BE2C (cell line): ENCODE measurements around the gene DUOX2.
"Not testable (repeated sequence)": the region's sequence is repeated elsewhere in the genome, so short reads cannot be mapped to it uniquely, and the experiment has no call there.

Experiments used
- DNase-seq: peaks from one replicate; pipeline ENCODE4 v3.0.0-alpha.2; 2020
- H3K27me3 ChIP-seq: fragments of 250-450 bp; sonication (Bioruptor Pico); 2 replicates; pipeline ENCODE4 v1.5.1; 2020; ENCODE audit warnings: mild to moderate bottlenecking
- H3K36me3 ChIP-seq: fragments of 250-450 bp; sonication (Bioruptor Pico); 2 replicates; pipeline ENCODE4 v1.5.1; 2020; ENCODE audit warnings: mild to moderate bottlenecking
- H3K4me1 ChIP-seq: fragments of 250-450 bp; sonication (Bioruptor Pico); 2 replicates; pipeline ENCODE4 v1.5.1; 2020
- H3K4me3 ChIP-seq: 2 replicates; pipeline ENCODE4 v1.5.1; 2011; ENCODE audit warnings: low read depth, low read length
- H3K9me3 ChIP-seq: fragments of 250-450 bp; sonication (Bioruptor Pico); 2 replicates; pipeline ENCODE4 v1.5.1; 2020
- CTCF ChIP-seq: IDR thresholded peaks from 2 replicates; pipeline ENCODE4 v1.5.1; 2012; ENCODE audit warnings: mild to moderate bottlenecking, low read depth, low read length

The DUOX2 gene

GRCh38 chr15:45069942-45070360 is 44.0 kb downstream of the DUOX2 start:
- H3K36me3 ChIP-seq, result peaks cover 15% of the 10 kb centered on the region
- not testable (repeated sequence) for H3K4me1 ChIP-seq, DNase-seq, H3K4me3 ChIP-seq, H3K9me3 ChIP-seq, H3K27me3 ChIP-seq

GRCh38 chr15:45064386-45064785 is 49.6 kb downstream of the DUOX2 start:
- Histone ChIP-seq H3K36me3 (peaks cover 17% of the 10 kb centered on the region), H3K9me3 (no peaks in the 10 kb centered on the region), H3K4me1 (no peaks in the 10 kb centered on the region), H3K27me3 (no peaks in the 10 kb centered on the region), H3K4me3 (no peak overlapping the region)
- DNase-seq, result no peak
- TF ChIP-seq CTCF, result no peak

- not testable (repeated sequence) for H3K4me3 ChIP-seq, H3K4me1 ChIP-seq, DNase-seq, H3K9me3 ChIP-seq, H3K27me3 ChIP-seq
- H3K36me3 ChIP-seq, result peaks cover 14% of the 10 kb centered on the region
These were observed 51.7 kb downstream of the DUOX2 start for GRCh38 chr15:45062301-45062700.

- not testable (repeated sequence) for DNase-seq, H3K4me1 ChIP-seq, H3K9me3 ChIP-seq, H3K4me3 ChIP-seq, H3K27me3 ChIP-seq
- H3K36me3 ChIP-seq, result peaks cover 12% of the 10 kb centered on the region
These were observed 55.0 kb downstream of the DUOX2 start for GRCh38 chr15:45058690-45059675.

- H3K27me3 ChIP-seq, H3K9me3 ChIP-seq, H3K4me1 ChIP-seq, DNase-seq, H3K4me3 ChIP-seq: not testable (repeated sequence)
- peaks cover 52% of the 10 kb centered on the region for H3K36me3 ChIP-seq
These were observed 61.3 kb downstream of the DUOX2 start for GRCh38 chr15:45052676-45053075.

GRCh38 chr15:45050587-45050986 is 63.4 kb downstream of the DUOX2 start:
- DNase-seq, result no peak
- peaks cover 54% of the 10 kb centered on the region for H3K36me3 ChIP-seq
- no peaks in the 10 kb centered on the region for H3K9me3 ChIP-seq
- H3K4me3 ChIP-seq, result no peak overlapping the region
- peaks cover 8% of the 10 kb centered on the region for H3K4me1 ChIP-seq
- no peak for TF ChIP-seq CTCF
- no peaks in the 10 kb centered on the region for H3K27me3 ChIP-seq

- Histone ChIP-seq H3K4me1 (peaks cover 8% of the 10 kb centered on the region), H3K27me3 (no peaks in the 10 kb centered on the region), H3K36me3 (peaks cover 58% of the 10 kb centered on the region), H3K4me3 (peak overlapping the region; percentile 2; the same call in 1 of the 2 replicates), H3K9me3 (no peaks in the 10 kb centered on the region)
- TF ChIP-seq CTCF, result no peak
- no peak for DNase-seq
These were observed 65.0 kb downstream of the DUOX2 start for GRCh38 chr15:45048794-45049631.

GRCh38 chr15:45048449-45048793 is 65.6 kb downstream of the DUOX2 start:
- DNase-seq, H3K27me3 ChIP-seq, H3K9me3 ChIP-seq, H3K4me3 ChIP-seq, H3K4me1 ChIP-seq: not testable (repeated sequence)
- H3K36me3 ChIP-seq, result peaks cover 58% of the 10 kb centered on the region

GRCh38 chr15:45044270-45044669 is 69.7 kb downstream of the DUOX2 start:
- H3K36me3 ChIP-seq, result peaks cover 28% of the 10 kb centered on the region

GRCh38 chr15:45042859-45043258 is 71.1 kb downstream of the DUOX2 start:
- H3K36me3 ChIP-seq, result peaks cover 17% of the 10 kb centered on the region
- not testable (repeated sequence) for H3K4me3 ChIP-seq, H3K9me3 ChIP-seq, H3K4me1 ChIP-seq, DNase-seq, H3K27me3 ChIP-seq

More at GRCh38 chr15:45044270-45044669, 69.7 kb downstream of the DUOX2 start:
- H3K27me3 ChIP-seq, H3K4me1 ChIP-seq, DNase-seq, H3K4me3 ChIP-seq, H3K9me3 ChIP-seq: not testable (repeated sequence)
